ENCODE measurements around the gene ECE1.

Gene ECE1

DNA sequence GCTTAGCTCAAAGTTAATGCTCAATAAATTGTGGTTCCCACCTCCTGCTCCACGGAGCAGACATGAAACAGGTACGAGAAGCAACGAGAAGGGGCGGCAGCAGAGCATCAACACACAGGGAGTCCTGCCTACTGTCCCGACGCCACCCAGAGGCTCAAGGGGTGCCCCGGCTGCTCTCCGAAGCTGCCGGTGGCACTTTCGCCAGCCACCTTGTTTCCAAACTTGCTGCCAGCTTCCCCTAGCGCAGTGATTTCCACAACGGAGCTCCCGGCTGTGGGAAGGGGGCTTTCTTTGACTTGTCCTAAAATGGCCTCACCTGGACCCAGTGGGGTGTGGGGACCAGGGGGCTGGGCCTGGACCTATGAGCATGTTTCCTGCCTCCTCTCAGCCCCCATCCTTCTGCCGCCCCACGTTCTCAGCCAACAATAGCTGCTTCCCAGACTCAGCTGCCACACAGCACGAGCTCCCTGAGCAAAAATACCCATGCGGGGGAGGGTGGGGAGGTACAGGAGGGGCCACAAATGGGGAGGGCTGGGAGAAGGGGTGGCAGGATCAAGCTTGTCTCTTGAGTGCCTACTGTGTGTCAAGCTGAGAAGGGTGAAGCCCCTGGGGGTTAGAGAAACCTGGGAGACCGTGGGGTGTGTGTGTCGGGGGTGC lies 35.6 kb upstream of the ECE1 start:
- no peak for DNase-seq (ENCODE audit: low read depth, low spot score)

DNA sequence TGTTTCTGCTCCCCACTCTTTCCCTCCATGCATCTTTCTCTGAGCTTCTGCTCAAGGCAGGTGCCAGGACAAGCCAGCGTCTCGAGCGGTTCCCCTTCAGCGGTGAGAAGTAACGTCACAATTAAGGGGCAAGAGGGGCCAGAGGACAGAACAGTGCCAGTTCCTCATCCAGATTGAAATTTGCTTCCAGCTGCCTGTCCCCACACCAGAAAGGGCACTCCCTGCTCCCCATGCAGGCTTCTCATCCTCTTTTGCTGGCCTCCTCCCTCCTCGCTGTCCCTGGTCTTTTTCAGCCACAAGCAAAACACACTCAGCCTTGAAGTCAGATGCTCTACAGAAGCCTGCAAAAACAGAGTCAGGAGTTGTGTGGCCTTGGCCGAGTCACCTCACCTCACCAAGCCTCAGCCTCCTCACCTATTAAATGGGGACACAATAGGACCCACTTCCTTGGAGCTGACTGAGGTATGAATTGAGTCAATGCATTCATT lies 35.0 kb upstream of the ECE1 start:
- DNase-seq (ENCODE audit: low read depth, low spot score): no peak

DNA sequence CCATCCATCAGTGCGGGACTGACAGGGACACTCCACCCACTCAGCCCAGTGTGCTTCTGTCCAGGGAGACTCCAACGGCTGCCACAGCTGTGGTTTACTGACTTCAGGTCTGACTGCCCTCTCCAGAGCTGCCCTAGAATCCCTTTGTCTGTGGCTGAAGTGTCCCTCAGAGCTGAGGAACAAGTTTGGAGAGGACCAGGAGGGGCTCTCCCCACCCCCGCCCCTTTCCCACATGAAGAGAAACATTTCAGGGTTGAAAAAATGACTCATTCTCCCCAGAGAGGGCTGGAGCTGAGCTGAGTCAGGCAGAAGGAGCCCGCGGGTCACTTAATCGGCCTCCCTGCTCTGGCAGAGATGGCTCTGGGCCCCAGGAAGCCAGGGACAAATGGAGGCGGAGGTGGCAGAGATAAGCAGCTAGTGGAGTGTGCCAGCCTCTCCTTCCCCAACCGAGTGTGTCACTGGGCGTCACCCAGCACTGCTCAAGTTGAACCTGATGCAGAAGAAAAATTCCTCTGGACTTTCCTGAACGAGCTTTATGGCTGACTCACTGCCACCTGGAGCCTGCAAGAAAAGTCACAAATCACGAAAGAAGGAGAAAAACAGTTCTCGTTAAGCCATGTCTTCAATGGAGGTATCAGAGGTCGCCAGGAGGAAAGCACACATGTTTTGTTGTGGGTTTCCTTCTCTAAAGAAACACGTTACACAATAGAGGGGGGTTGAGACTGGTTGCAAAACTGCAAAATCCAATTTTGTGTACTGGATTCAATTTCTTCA lies 34.3 kb upstream of the ECE1 start:
- no peak for DNase-seq (ENCODE audit: low read depth, low spot score)

DNA sequence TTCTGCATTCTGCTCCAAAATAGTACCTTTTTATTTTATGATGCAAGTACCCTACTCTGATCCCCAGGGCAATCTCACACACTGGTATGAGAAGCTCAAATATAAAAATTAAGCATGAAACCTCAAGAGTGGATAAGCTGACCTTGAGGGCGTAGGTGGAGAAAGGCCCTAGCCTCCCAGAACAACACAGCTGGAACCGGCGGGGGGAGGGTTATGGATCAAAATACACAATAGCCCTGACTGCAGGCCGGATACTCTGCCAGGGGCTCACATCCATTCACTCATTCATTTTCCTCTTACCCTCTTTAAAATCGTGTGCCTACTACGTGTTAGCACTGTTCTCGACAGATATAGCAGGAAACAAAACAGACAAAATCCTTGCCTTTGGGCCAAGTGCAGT lies 32.8 kb upstream of the ECE1 start:
- DNase-seq (ENCODE audit: low read depth, low spot score): no peak

DNA sequence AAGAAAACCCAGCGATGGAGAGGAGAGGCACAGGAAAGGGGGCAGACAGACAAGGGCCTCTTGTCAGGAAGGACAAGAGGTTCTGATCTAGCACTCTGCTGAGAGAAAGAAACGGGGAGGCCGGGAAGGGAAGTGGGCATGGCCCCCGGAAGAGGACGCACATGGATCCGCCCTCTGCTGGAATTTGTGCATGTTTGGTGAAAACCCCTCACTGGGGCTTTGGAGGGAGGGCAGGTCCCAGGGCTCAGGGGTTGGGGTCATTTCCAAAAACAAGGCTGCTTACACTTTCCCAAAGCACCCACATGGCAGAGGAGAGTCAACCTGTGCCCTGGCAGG lies 32.4 kb upstream of the ECE1 start:
- no peak for DNase-seq (ENCODE audit: low read depth, low spot score)

DNA sequence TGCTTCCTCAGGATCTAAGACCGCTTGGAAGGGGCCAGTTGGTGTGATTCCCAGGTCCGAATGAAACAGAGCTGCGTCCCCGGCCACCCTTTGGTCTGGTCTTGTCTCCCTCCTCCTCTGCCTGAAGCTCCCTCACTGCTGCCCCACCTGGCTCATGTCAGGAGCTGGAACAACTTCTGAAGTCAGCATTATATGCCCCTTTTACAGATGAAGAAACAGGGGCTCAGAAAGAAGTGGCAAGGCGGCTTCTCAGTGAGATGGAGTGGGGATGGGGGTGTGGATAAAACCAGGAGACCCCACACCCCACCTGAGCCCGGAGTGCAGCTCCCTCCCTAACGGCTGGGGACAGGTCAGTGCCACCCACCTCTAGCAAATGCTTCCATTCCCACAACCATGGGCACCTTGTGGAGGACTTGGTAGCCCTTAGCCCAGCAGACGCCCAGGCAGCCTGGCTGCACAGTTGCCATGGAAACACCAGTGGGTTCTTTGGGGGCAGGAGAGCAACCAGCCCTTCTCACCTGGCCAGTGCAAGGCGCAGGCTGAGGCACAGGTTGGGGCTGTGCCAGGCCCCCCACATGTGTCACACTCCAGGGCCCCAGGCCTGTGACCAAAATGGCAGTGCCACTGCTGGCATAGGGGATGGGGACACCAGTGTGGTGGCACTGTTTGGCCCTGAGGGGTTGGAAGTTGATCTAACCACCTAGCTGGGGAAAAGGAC lies 31.9 kb upstream of the ECE1 start:
- DNase-seq (ENCODE audit: low read depth, low spot score): no peak

DNA sequence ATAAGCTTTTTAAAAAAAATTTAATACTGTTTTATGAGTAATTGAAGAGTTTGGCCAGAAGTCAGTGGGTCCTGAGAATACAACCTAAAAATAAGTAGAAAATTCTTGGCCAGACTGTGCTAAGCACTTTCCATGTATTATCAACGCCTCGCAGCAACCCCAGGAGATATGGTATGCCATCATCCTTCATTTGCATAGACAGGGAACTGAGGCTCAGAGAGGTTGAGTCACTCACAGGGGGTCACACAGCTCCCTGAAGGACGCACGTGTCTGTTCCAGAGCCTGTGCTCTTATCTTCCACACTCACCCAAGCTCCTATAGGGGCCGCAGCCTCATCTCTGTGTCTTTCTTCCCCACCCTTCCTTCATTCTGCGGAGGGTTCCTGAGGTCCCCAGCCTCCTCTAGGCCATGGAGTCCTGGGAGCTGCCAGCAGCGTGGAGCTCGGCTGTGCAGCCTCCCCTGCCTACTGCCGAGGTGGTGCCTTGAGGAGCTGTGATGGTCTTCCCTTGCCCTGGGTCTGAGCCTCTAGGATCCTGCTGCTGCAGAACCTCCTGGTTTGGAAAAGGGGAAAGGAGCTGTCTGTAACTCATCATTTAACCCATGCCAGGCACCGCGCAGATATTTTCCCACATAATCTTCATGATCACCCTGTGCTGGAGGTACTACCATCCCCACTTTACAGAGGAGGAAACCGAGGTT lies 30.3 kb upstream of the ECE1 start:
- no peak for DNase-seq (ENCODE audit: low read depth, low spot score)

DNA sequence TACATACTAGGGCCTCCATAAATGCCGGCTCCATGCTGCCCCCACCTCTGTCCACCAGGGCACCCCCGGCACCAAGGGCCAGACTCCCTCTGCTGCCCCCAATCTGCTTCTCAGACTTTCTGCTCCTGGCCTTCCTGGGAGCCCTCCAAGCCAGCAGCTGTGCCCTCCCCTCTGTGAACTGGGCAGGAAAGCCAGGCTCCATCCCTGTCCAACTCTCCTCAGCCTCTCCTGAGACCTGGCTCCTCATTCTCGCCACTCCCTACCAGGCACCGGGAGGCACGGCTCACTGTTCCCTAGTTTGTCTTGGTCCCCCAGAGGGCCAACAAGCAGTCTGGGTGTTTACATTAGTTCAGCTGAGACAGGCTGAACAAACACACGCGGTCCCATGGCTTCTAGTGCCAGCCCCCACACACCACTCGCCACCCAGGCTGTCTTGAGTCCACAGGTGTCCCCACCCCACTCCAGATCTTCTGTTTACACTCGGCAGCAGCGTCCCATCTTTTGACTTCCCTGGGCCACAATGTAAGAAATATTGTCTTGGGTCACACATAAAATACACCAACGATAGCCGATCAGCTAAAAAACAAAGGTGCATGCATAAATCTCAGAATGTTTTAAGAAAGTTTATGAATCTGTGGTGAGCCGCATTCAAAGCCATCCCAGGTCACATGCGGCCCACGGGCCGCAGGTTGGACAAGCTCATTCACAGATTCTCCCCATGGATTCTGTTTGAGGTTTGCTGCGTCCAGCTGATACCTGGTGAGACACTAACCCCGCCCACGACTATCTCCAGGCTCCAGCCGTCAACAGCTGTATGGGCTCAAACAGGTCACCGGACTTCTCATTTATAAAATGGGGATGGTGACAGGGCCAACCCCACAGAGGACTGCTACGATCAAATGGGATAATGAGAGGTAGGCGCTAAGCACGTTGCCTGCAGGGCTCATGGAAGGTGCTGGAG lies 29.5 kb upstream of the ECE1 start:
- DNase-seq (ENCODE audit: low read depth, low spot score): no peak

DNA sequence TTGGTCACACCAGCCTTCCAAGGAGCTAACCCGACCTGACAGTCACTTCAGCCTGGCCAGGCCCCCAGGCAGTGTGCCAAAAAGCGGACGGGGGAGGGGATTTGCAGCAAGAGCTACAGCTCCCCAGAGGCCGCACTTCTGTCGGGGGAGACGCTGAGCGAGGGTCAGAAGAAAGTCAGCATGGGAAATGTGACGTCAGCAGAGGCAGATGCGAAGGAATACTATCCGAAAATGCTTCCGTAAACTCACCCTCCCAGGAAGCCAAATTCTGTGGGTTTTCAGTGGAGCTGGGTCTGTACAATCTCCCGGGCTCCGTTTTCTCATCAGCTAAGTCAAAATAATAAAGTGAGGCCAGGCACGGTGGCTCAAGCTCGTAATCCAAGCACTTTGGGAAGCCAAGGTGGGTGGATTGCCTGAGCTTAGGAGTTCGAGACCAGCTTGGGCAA lies 28.5 kb upstream of the ECE1 start:
- no peak for DNase-seq (ENCODE audit: low read depth, low spot score)

DNA sequence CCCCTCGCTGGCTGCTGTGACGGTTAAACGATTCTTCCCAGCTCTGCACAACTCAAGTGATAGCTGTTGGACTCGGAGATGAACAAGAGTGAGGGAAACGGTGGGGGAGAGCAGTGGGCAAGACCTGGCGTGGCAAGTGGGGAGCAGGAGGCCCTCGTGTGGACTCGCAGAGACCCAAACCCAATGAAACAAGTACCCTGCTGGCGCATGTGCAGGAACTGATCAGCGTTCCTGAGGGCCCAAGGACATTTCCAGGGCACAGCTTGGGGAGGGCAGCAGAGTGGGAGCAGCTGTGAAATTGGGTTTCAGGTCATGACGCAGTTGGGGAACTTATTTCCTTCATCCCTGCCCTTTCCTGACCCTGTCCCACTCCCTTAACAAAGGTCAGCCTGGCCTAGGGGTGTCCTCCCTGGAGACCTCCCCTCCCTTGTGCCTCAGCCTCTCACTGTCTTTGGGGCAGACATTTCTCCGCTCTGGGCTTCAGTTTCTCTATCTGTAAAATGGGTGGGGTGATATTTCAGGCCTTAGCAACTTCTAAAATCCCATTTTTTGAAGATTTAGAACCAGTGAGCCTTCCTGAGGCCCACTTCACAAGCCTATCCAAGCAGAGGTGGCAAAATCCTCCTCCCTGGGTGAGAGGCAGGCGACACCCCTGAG lies 27.9 kb upstream of the ECE1 start:
- DNase-seq (ENCODE audit: low read depth, low spot score): no peak

DNA sequence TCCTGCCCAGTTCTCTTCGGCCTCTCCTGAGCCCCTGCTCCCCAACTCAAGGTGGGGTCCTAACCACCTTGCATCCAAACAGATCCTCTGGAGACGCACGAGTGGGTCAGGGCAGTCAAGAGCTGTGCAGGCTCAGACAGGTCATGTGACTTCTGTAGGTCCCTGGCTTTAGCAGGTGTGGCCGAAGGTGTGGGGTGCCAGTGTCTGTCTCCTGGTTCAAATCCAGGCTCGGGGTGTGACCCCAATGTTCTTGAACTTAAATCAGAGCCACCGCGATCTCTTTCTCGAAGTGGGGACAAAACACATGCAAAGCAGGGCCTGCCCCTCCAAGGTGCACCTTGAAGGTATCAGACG lies 27.4 kb upstream of the ECE1 start:
- no peak for DNase-seq (ENCODE audit: low read depth, low spot score)

DNA sequence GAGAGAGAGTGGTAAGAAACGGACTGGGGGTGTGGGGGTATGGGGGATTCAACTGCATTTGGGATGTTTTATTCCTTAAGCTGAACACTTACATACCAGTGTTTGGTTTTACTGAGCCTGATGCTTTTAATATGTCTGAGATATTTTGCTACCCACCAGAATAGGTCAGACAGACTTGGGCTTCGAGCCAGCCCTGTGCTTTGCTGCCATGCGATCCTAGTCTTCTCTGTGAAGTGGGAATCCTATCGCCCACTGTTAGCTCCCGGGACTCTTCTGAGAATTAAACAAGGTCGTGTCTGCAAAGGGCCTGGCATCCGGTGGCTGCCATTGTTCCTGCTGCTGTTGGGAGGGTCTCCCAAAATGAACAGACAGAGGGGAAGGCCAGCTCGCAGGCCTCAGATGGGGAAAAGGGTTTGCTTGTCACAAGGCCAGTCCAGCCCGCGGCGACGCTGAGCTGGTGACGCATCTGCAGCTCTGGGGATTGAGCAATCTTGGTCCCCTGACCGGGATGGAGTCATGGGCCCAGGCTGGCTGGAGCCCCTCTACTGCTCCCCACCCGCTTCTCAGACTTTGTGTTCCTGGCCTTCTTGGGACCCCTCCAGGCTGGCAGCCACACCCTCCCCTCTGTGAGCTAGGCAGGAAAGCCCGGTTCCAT lies 26.9 kb upstream of the ECE1 start:
- DNase-seq (ENCODE audit: low read depth, low spot score): no peak

DNA sequence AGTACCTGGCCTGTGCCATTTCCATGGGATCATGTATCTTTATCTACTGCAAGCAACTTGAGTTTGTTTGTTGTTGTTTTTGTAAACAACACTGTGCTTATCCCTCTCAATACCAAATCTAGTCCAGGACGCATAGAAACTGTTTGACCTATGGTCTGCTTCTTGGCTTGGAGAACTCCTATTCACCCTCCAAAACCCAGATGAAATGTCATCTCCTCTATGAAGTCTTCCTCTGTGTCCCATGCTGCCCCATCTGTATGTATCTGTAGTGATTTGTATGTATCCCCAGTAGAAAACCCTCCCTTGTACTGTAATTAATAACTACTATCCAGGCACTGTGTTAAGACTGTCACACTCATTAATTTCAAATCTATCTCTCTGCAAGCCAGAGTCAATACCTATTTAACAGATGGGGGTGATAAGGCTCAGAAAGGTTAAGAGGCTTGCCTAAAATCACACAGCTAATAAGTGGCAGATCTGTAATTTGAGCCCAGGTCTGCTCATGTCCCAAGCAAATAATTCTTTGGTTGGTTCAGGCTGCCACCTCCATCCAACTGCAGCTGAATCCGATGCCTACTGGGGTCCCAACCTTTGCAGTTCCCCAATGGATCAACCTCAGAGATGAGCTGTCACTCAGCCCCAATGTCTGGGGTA lies 24.6 kb upstream of the ECE1 start:
- DNase-seq (ENCODE audit: low read depth, low spot score): no peak

DNA sequence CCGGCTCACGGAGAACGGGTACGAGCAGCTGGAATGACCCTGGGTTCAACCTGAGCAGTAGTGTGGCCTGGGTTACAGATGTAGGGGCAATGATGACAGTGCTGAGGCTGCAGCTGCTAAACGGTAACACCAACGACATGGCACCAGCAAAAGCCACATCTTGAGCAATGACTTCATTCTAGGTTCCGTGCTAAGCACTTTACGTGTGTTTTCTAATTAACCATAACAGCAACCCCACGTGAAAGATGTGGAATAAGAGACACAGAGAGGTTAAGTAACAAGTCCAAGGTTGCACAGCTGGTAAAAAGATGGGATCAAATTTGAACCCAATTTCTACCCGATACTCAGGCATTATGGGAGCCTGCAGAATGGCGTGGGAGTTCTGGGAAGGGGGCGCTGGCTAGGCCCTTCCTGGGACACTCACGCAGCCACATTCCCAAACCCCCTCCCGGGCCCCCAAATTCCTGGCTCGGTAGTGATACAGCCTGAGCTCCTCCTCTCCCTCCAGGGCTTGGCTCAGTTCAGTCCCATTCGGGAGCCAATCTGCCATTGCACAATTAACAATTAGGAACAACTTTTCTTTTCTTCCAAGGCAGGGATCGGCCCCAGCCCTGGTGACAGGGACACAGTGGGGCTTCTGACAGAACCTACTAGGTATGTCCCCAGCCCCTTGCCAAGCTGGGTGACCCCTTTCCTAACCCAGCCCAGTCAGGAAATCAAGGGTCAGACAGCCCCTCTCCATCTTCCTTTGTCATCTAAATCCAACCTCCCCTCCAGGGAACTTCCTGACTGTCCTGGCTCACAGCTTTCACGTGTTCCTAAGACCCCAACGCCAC lies 23.8 kb upstream of the ECE1 start:
- no peak for DNase-seq (ENCODE audit: low read depth, low spot score)

DNA sequence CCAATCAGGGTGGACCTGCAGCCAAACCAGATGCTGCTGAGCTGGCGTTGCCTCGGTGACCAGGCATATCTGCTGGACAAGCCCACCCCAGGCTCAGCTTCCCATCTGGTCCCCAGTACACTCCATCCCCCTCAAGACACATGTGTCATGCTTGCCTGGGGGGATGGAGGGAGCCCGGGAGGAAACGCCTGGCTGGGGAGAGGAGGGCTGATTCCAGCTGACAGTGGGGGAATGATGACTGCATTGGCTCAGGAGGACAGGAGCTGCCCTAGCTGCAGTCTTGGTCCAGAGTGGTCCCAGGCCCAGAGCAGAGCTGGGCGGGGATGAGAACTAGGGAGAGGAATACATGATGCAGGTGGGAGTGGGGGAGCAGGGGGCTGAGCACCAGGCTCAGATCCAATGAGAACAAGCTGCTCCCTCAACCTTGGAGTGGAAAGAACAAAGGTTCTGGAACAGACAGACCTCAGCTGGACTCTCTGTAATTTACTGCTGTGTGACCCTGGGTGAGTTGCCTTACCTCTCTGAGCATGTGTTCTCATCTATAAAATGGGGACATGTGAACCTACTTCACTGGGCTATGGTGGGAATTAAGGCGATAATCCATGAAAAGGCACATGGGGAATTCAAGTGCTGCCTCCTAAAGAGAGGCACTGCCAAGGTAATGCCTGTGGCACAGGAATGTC lies 23.1 kb upstream of the ECE1 start:
- DNase-seq (ENCODE audit: low read depth, low spot score): no peak

DNA sequence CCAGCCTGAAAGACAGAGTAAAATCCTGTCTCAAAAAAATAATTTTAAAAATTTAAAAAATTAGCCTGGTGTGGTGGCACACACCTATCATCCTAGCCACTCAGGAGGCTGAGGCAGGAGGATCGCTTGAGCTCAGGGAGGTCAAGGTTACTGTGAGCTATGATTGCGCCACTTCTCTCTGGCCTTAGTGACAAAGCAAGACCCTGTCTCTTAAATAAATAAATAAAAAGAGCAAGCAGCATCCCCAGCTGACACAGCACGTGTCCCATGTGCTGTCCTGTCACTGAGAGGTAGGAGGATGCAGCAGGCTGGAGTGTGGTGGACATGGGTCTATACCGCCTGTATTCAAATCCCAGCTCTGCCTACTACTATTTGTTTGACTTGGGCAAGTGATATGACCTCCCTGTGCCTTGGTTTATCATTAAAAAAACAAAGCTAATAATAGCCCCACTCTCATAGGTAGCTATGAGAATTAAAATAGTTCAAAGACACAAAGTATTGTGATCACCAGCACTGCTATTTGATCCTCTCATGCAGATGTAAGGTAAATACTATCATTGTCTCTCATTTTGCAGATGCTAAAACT lies 22.2 kb upstream of the ECE1 start:
- DNase-seq (ENCODE audit: low read depth, low spot score): no peak

DNA sequence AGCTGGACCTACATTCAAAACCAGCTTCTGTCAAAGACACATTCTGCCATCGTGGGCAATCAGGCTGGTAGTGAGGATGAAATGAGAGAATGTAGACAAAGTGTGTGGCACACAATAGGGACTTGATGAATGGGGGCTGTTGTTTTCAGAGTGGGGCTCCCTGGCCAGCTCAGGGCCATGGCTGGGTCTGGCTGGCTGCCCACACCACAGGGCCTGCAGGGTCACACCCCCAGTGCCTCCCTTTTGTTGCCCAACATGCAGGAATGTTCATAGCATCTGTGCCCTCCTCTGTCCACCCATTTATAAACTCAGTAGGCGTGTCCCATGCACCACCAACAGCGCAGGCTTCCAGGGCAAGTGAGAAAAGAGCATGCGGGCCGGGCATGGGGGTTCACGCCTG lies 20.8 kb upstream of the ECE1 start:
- no peak for DNase-seq (ENCODE audit: low read depth, low spot score)
